Nephron progenitor cell (in vitro differentiated cells): Measurements from ENCODE around the gene ROR2.

Source experiments
- DNase-seq: peaks from one replicate; pipeline ENCODE4 v3.0.0; 2021
- H3K27ac Mint-ChIP-seq: 2 replicates; pipeline ENCODE4 v1.8.0; 2021; ENCODE audit warnings: mild to moderate bottlenecking, moderate library complexity, mixed read lengths
- H3K27me3 Mint-ChIP-seq: 2 replicates; pipeline ENCODE4 v1.8.0; 2021; ENCODE audit warnings: mild to moderate bottlenecking, low read depth, mixed read lengths; ENCODE audit not compliant: poor library complexity
- H3K36me3 Mint-ChIP-seq: 2 replicates; pipeline ENCODE4 v1.8.0; 2021; ENCODE audit warnings: low read depth, mixed read lengths
- H3K4me1 Mint-ChIP-seq: 2 replicates; pipeline ENCODE4 v1.8.0; 2021; ENCODE audit warnings: mixed read lengths
- H3K4me3 Mint-ChIP-seq: 2 replicates; pipeline ENCODE4 v1.8.0; 2021; ENCODE audit warnings: mild to moderate bottlenecking, moderate library complexity, mixed read lengths
- H3K9me3 Mint-ChIP-seq: 2 replicates; pipeline ENCODE4 v1.8.0; 2021; ENCODE audit warnings: mild to moderate bottlenecking, moderate library complexity, mixed read lengths
- CTCF ChIP-seq: fragments of 200-600 bp; sonication (generic); IDR thresholded peaks from 2 replicates; pipeline ENCODE4 v1.5.0; 2021; ENCODE audit warnings: antibody characterized with exemption

Gene ROR2

DNA sequence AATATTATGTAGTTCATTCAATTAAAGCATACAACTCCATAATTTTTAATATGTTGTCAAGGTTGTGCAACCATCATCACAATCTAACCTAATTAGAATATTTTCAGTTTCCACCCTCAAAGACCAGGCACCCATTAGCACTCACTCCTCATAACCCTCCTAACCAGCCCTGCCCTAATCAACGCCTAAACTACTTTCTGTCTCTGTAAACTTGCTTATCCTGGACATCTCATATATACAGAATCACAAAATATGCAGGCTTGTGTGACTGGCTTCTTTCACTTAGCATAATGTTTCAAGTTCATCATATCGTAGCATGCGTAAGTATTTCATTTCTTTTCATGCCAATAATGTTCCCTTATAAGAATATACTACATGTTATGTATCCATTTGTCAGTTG, 391.6 kb downstream of the ROR2 start:
- H3K4me3 Mint-ChIP-seq, result no peak overlapping the region
- no peak for TF ChIP-seq CTCF
- H3K36me3 Mint-ChIP-seq, result no peaks in the 10 kb centered on the region
- peaks cover 20% of the 10 kb centered on the region for H3K27me3 Mint-ChIP-seq
- no peak overlapping the region for H3K27ac Mint-ChIP-seq
- no peak for DNase-seq
- no peaks in the 10 kb centered on the region for H3K4me1 Mint-ChIP-seq
- H3K9me3 Mint-ChIP-seq, result no peaks in the 10 kb centered on the region

GRCh38 chr9:91557327-91557726, 392.7 kb downstream of the ROR2 start:
- no peak overlapping the region for H3K4me3 Mint-ChIP-seq
- peaks cover 18% of the 10 kb centered on the region for H3K27me3 Mint-ChIP-seq
- H3K4me1 Mint-ChIP-seq, result no peaks in the 10 kb centered on the region
- no peak overlapping the region for H3K27ac Mint-ChIP-seq
- H3K36me3 Mint-ChIP-seq, result no peaks in the 10 kb centered on the region
- no peak for DNase-seq
- TF ChIP-seq CTCF, result no peak
- H3K9me3 Mint-ChIP-seq, result no peaks in the 10 kb centered on the region

- Mint-ChIP-seq H3K4me3 (no peak overlapping the region), H3K4me1 (no peaks in the 10 kb centered on the region), H3K27me3 (peaks cover 26% of the 10 kb centered on the region), H3K27ac (no peak overlapping the region), H3K36me3 (no peaks in the 10 kb centered on the region), H3K9me3 (peaks cover 11% of the 10 kb centered on the region)
- TF ChIP-seq CTCF, result no peak
- no peak for DNase-seq
These were observed 394.9 kb downstream of the ROR2 start for GRCh38 chr9:91555132-91555531.

DNA sequence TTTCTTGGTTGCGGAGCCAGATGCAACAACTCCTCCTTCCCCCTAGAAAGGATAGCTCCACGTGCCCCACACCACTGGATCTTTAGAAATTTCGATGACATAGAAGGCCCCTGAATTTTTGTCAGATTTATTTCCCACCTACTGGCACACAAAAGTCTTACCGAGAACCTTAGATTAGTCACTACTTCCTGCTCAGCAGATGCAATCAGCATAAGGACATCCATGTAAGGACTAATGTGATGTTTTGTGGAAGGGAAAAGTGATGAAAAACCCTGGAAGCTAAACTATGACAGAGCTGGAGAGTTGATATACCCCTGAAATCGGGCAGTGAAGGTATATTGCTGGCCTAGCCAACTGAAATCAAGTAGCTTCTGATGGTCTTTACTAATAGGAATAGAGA, 400.9 kb downstream of the ROR2 start:
- TF ChIP-seq CTCF, result no peak
- peaks cover 24% of the 10 kb centered on the region for H3K27me3 Mint-ChIP-seq
- H3K4me3 Mint-ChIP-seq, result no peak overlapping the region
- H3K4me1 Mint-ChIP-seq, result no peaks in the 10 kb centered on the region
- H3K36me3 Mint-ChIP-seq, result no peaks in the 10 kb centered on the region
- DNase-seq, result no peak
- H3K27ac Mint-ChIP-seq, result no peak overlapping the region
- H3K9me3 Mint-ChIP-seq, result peaks cover 13% of the 10 kb centered on the region

DNA sequence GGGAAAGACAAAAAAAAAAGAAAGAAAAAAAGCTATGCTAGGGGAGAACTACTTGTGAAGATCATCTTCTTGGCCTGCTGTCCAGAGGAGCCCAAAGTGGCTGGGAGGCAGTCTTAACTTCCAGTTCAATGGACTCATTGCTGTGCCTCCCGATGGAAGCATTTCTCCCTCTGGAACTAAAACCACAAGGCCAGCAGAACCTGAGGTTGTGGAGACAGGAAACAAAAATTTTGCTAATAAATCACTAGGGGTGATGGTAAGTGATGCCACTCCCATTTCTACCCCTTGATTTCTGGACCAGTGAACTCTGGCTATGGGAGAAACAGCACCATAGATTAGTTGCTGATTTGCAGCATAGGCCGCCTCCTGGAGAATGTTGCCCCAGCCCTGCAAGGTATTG, 402.9 kb downstream of the ROR2 start:
- peaks cover 20% of the 10 kb centered on the region for H3K27me3 Mint-ChIP-seq
- no peak overlapping the region for H3K4me3 Mint-ChIP-seq

More for the DNA sequence above, 402.9 kb downstream of the ROR2 start:
- Mint-ChIP-seq H3K9me3 (peaks cover 13% of the 10 kb centered on the region), H3K36me3 (no peaks in the 10 kb centered on the region), H3K27ac (no peak overlapping the region), H3K4me1 (no peaks in the 10 kb centered on the region)
- no peak for DNase-seq
- no peak for TF ChIP-seq CTCF
